ENCODE measurements around the gene PMAIP1.
A peak's percentile ranks its signal among the peaks of the same experiment; 100 is the strongest.

PMAIP1 gene

GRCh38 chr18:59893971-59894370 is 5.8 kb upstream of the PMAIP1 start:
- Histone ChIP-seq H3K27me3 (ENCODE audit: control insufficient read depth, insufficient read depth, low read length) (no peaks in the 10 kb centered on the region), H3K9me3 (ENCODE audit: control insufficient read depth, low read length) (no peaks in the 10 kb centered on the region), H3K36me3 (ENCODE audit: control insufficient read depth, insufficient read depth, low read length) (no peaks in the 10 kb centered on the region), H3K9ac (ENCODE audit: low read length) (no peak overlapping the region), H3K4me1 (ENCODE audit: control insufficient read depth, insufficient read depth, low read length) (peaks cover 5% of the 10 kb centered on the region), H3K4me3 (ENCODE audit: low read length) (no peak overlapping the region)

GRCh38 chr18:59897321-59897954 is 2.4 kb upstream of the PMAIP1 start:
- H3K9ac ChIP-seq (ENCODE audit: low read length) = no peak overlapping the region
- H3K27me3 ChIP-seq (ENCODE audit: control insufficient read depth, insufficient read depth, low read length) = no peaks in the 10 kb centered on the region
- H3K4me1 ChIP-seq (ENCODE audit: control insufficient read depth, insufficient read depth, low read length) = peaks cover 5% of the 10 kb centered on the region
- no peaks in the 10 kb centered on the region for H3K9me3 ChIP-seq (ENCODE audit: control insufficient read depth, low read length)
- no peak overlapping the region for H3K4me3 ChIP-seq (ENCODE audit: low read length)
- no peaks in the 10 kb centered on the region for H3K36me3 ChIP-seq (ENCODE audit: control insufficient read depth, insufficient read depth, low read length)

- H3K4me3 ChIP-seq (ENCODE audit: low read length) = no peak overlapping the region
- no peak overlapping the region for H3K9ac ChIP-seq (ENCODE audit: low read length)
- H3K4me1 ChIP-seq (ENCODE audit: control insufficient read depth, insufficient read depth, low read length) = peaks cover 5% of the 10 kb centered on the region
- no peaks in the 10 kb centered on the region for H3K36me3 ChIP-seq (ENCODE audit: control insufficient read depth, insufficient read depth, low read length)
- no peaks in the 10 kb centered on the region for H3K27me3 ChIP-seq (ENCODE audit: control insufficient read depth, insufficient read depth, low read length)
- no peaks in the 10 kb centered on the region for H3K9me3 ChIP-seq (ENCODE audit: control insufficient read depth, low read length)
Measured at GRCh38 chr18:59898093-59898492, 1.7 kb upstream of the PMAIP1 start.

GRCh38 chr18:59898609-59899297 is 1.0 kb upstream of the PMAIP1 start:
- Histone ChIP-seq H3K9me3 (ENCODE audit: control insufficient read depth, low read length) (no peaks in the 10 kb centered on the region), H3K36me3 (ENCODE audit: control insufficient read depth, insufficient read depth, low read length) (no peaks in the 10 kb centered on the region), H3K4me1 (ENCODE audit: control insufficient read depth, insufficient read depth, low read length) (peaks cover 5% of the 10 kb centered on the region), H3K4me3 (ENCODE audit: low read length) (peak overlapping the region; percentile 38), H3K27me3 (ENCODE audit: control insufficient read depth, insufficient read depth, low read length) (no peaks in the 10 kb centered on the region), H3K9ac (ENCODE audit: low read length) (peak overlapping the region; percentile 87)

GRCh38 chr18:59900222-59901128 is 679 bp downstream of the PMAIP1 start:
- Histone ChIP-seq H3K9ac (ENCODE audit: low read length) (peak overlapping the region; percentile 87), H3K4me1 (ENCODE audit: control insufficient read depth, insufficient read depth, low read length) (peaks cover 5% of the 10 kb centered on the region), H3K4me3 (ENCODE audit: low read length) (peak overlapping the region; percentile 38), H3K9me3 (ENCODE audit: control insufficient read depth, low read length) (no peaks in the 10 kb centered on the region), H3K27me3 (ENCODE audit: control insufficient read depth, insufficient read depth, low read length) (no peaks in the 10 kb centered on the region), H3K36me3 (ENCODE audit: control insufficient read depth, insufficient read depth, low read length) (no peaks in the 10 kb centered on the region)

GRCh38 chr18:59902131-59902992 is 2.6 kb downstream of the PMAIP1 start:
- Histone ChIP-seq H3K9ac (ENCODE audit: low read length) (no peak overlapping the region), H3K27me3 (ENCODE audit: control insufficient read depth, insufficient read depth, low read length) (no peaks in the 10 kb centered on the region), H3K36me3 (ENCODE audit: control insufficient read depth, insufficient read depth, low read length) (no peaks in the 10 kb centered on the region), H3K4me1 (ENCODE audit: control insufficient read depth, insufficient read depth, low read length) (peaks cover 5% of the 10 kb centered on the region), H3K4me3 (ENCODE audit: low read length) (no peak overlapping the region), H3K9me3 (ENCODE audit: control insufficient read depth, low read length) (no peaks in the 10 kb centered on the region)

- no peak overlapping the region for H3K9ac ChIP-seq (ENCODE audit: low read length)
- peaks cover 4% of the 10 kb centered on the region for H3K27me3 ChIP-seq (ENCODE audit: control insufficient read depth, insufficient read depth, low read length)
- H3K4me1 ChIP-seq (ENCODE audit: control insufficient read depth, insufficient read depth, low read length) = peaks cover 5% of the 10 kb centered on the region
- H3K4me3 ChIP-seq (ENCODE audit: low read length) = no peak overlapping the region
- H3K9me3 ChIP-seq (ENCODE audit: control insufficient read depth, low read length) = no peaks in the 10 kb centered on the region
- no peaks in the 10 kb centered on the region for H3K36me3 ChIP-seq (ENCODE audit: control insufficient read depth, insufficient read depth, low read length)
Measured at GRCh38 chr18:59902993-59903610, 3.3 kb downstream of the PMAIP1 start.

- Histone ChIP-seq H3K9me3 (ENCODE audit: control insufficient read depth, low read length) (no peaks in the 10 kb centered on the region), H3K4me3 (ENCODE audit: low read length) (no peak overlapping the region), H3K27me3 (ENCODE audit: control insufficient read depth, insufficient read depth, low read length) (peaks cover 12% of the 10 kb centered on the region), H3K9ac (ENCODE audit: low read length) (no peak overlapping the region), H3K4me1 (ENCODE audit: control insufficient read depth, insufficient read depth, low read length) (peaks cover 7% of the 10 kb centered on the region), H3K36me3 (ENCODE audit: control insufficient read depth, insufficient read depth, low read length) (no peaks in the 10 kb centered on the region)
Measured at GRCh38 chr18:59904011-59904601, 4.3 kb downstream of the PMAIP1 start.

GRCh38 chr18:59905686-59906091 is 5.9 kb downstream of the PMAIP1 start:
- H3K36me3 ChIP-seq (ENCODE audit: control insufficient read depth, insufficient read depth, low read length) = no peaks in the 10 kb centered on the region
- peaks cover 7% of the 10 kb centered on the region for H3K4me1 ChIP-seq (ENCODE audit: control insufficient read depth, insufficient read depth, low read length)
- H3K27me3 ChIP-seq (ENCODE audit: control insufficient read depth, insufficient read depth, low read length) = peaks cover 12% of the 10 kb centered on the region
- no peak overlapping the region for H3K9ac ChIP-seq (ENCODE audit: low read length)
- H3K9me3 ChIP-seq (ENCODE audit: control insufficient read depth, low read length) = no peaks in the 10 kb centered on the region
- no peak overlapping the region for H3K4me3 ChIP-seq (ENCODE audit: low read length)

- no peak overlapping the region for H3K9ac ChIP-seq (ENCODE audit: low read length)
- peaks cover 7% of the 10 kb centered on the region for H3K4me1 ChIP-seq (ENCODE audit: control insufficient read depth, insufficient read depth, low read length)
- H3K9me3 ChIP-seq (ENCODE audit: control insufficient read depth, low read length) = no peaks in the 10 kb centered on the region
- H3K36me3 ChIP-seq (ENCODE audit: control insufficient read depth, insufficient read depth, low read length) = no peaks in the 10 kb centered on the region
- no peak overlapping the region for H3K4me3 ChIP-seq (ENCODE audit: low read length)
- peaks cover 12% of the 10 kb centered on the region for H3K27me3 ChIP-seq (ENCODE audit: control insufficient read depth, insufficient read depth, low read length)
Measured at GRCh38 chr18:59906203-59906602, 6.4 kb downstream of the PMAIP1 start.

- Histone ChIP-seq H3K9ac (ENCODE audit: low read length) (no peak overlapping the region), H3K36me3 (ENCODE audit: control insufficient read depth, insufficient read depth, low read length) (no peaks in the 10 kb centered on the region), H3K4me3 (ENCODE audit: low read length) (no peak overlapping the region), H3K9me3 (ENCODE audit: control insufficient read depth, low read length) (no peaks in the 10 kb centered on the region), H3K27me3 (ENCODE audit: control insufficient read depth, insufficient read depth, low read length) (peaks cover 12% of the 10 kb centered on the region), H3K4me1 (ENCODE audit: control insufficient read depth, insufficient read depth, low read length) (peaks cover 7% of the 10 kb centered on the region)
Measured at GRCh38 chr18:59907172-59907571, 7.4 kb downstream of the PMAIP1 start.

Measured in mucosa of stomach (tissue), 1 donor.